GM12872 (cell line): ENCODE measurements around the gene SLC25A52.

ENCODE experiments used
- TF ChIP-seq, protein P1 (sequence below): IDR thresholded peaks from 3 replicates; pipeline ENCODE4 v1.5.1; 2011; ENCODE audit warnings: low read depth, mild to moderate bottlenecking, low read length, moderate library complexity; ENCODE audit not compliant: insufficient read depth

The SLC25A52 gene

DNA sequence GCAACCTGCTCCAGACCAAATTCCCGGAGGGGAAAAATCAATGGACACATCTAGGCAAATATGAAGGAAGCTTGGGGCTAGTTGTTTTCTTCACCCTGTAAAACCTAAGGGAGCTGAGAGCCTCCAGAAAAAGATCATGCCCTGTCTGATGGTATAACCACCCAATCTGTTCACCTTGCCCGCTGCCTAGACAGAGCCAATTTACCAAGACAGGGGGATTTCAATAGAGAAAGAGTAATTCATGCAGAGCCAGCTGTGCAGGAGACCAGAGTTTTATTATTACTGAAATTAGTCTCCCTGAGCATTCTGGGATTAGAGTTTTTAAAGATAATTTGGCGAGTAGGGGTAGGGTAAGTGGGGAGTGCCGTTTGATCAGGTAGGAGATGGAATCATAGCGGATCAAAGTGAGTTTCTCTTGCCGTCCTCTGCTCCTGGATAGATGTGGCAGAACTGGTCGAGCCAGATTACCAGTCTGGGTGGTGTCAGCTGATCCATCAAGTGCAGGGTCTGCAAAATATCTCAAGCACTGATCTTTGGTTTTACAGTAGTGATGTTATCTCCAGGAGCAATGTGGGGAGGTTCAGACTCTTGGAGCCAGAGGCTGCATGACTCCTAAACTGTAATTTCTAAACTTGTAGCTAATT is 41.2 kb downstream of the SLC25A52 start:
- TF ChIP-seq, protein P1, sequence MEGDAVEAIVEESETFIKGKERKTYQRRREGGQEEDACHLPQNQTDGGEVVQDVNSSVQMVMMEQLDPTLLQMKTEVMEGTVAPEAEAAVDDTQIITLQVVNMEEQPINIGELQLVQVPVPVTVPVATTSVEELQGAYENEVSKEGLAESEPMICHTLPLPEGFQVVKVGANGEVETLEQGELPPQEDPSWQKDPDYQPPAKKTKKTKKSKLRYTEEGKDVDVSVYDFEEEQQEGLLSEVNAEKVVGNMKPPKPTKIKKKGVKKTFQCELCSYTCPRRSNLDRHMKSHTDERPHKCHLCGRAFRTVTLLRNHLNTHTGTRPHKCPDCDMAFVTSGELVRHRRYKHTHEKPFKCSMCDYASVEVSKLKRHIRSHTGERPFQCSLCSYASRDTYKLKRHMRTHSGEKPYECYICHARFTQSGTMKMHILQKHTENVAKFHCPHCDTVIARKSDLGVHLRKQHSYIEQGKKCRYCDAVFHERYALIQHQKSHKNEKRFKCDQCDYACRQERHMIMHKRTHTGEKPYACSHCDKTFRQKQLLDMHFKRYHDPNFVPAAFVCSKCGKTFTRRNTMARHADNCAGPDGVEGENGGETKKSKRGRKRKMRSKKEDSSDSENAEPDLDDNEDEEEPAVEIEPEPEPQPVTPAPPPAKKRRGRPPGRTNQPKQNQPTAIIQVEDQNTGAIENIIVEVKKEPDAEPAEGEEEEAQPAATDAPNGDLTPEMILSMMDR, result no peak

DNA sequence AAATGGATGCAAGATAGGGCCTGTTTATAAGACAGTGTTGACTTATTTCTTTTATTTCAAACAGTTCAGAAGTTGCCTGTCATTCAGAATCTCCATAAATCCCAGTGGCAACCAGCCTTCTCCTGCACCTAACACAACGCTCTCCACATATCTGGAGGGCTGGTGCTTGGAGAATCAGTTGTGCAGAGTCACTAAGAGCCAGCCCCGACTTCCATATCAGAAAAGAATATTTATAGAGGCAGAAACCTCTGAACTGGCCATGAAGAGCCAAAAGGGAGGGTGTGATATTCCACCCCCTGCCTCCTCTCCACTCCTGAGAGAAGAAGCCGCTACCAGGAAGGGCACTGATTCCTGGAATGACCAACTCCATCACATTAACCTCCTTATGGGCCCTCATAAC is 42.3 kb downstream of the SLC25A52 start:
- TF ChIP-seq, protein P1, result no peak

DNA sequence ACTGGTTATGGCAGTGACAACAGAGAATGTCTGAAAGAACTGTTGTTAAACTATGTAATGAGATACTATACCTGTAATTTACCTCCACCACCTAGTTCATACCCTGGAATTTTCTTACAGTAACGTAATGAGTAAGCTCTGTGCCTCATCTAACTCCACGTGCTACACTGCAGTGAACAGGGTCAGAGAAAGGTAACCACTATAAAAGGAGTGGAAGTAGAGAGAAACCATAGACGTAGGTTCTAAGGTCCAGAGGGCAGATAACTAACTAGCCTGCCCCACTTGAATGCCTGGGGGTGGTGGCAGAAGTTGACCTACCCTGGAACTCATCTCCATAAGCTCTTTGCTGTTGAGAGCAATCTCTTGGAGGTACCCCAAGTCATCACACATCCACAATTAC is 44.3 kb downstream of the SLC25A52 start:
- TF ChIP-seq, protein P1, result no peak

DNA sequence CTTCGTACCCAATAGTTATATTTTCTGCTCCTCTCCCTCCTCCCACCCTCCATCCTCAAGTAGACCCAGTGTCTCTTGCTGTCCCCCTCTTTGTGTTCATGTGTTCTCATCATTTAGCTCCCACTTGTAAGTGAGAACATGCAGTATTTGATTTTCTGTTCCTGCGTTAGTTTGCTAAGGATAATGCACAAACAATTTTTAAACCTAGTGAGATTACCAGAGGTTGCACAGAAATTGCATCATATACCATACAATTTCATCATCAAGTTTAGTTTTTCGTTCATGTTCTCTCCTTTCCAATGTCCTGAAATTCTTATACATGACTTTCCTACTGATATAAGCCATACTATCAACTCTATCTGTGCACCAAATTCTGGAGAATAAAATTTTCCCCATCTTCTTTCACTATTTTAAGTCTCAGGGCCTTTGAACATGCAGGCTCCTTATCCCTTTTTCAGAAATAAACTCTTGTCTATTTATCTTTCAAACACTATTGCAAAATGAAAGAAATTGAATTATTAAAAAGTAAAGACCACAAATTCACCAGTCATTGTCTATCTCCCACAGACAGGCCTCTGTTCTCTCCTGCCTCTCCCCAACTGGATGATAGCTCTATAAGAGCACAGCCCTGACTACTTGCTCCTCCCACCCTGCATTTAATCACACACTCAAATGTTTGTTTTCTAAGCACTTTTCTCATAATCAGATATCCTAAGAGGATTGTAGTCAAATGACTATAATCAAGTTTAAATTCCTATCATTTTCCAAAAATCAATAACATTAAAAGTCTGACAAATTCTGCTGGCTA is 49.1 kb downstream of the SLC25A52 start:
- TF ChIP-seq, protein P1, result no peak

DNA sequence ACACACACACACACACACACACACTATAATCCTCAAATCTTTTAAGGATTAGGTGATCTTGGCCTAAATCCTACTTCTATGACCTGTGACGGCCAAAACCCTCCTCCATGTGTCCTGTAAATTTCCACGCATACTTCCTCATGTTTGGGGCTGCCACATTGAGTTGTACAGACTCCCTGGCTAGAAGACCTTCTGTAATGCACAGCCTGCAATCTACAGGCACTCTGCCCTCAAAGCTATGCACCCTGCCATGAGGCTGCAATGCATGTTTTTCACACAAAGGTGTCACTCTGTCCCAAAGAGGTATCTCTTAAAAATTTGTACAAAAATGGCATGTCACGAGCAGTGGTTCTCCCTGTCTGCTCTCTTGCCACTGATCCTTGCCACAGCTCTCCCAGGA is 49.9 kb downstream of the SLC25A52 start:
- TF ChIP-seq, protein P1, result peak; percentile 35; the same call in 1 of the 3 replicates
